SU-DHL-6 (cell line): ENCODE data around the gene PALLD.

ENCODE experiments used
- H2AFZ ChIP-seq: fragments of 200-600 bp; sonication (generic); 2 replicates; pipeline ENCODE4 v1.6.1; 2014; ENCODE audit warnings: low read depth, mild to moderate bottlenecking, moderate library complexity, mixed read lengths, antibody characterized with exemption, low read length; ENCODE audit not compliant: severe bottlenecking
- H3F3A ChIP-seq: fragments of 200-600 bp; shearing (Covaris generic); 2 replicates; pipeline ENCODE4 v1.6.0; 2016; ENCODE audit warnings: antibody characterized with exemption, mild to moderate bottlenecking; ENCODE audit not compliant: insufficient read depth
- H3K27ac ChIP-seq: fragments of 200-600 bp; sonication (generic); 2 replicates; pipeline ENCODE4 v1.5.1; 2016; ENCODE audit warnings: low read depth, mild to moderate bottlenecking, low read length, moderate library complexity, mixed read lengths
- H3K27me3 ChIP-seq: fragments of 200-600 bp; sonication (generic), shearing (Covaris generic); 2 replicates; pipeline ENCODE4 v1.6.0; 2014; ENCODE audit warnings: mild to moderate bottlenecking, low read length
- H3K36me3 ChIP-seq: fragments of 200-600 bp; sonication (generic); 2 replicates; pipeline ENCODE4 v1.6.1; 2014; ENCODE audit warnings: mild to moderate bottlenecking, low read length, mixed read lengths
- H3K4me2 ChIP-seq: fragments of 300-600, 200-600 bp; shearing (Covaris generic), sonication (generic); 2 replicates; pipeline ENCODE4 v1.6.0; 2014; ENCODE audit warnings: low read length, low read depth, mild to moderate bottlenecking; ENCODE audit not compliant: poor library complexity, severe bottlenecking
- H3K4me3 ChIP-seq: fragments of 200-600 bp; sonication (generic); 2 replicates; pipeline ENCODE4 v1.5.1; 2014; ENCODE audit warnings: antibody characterized with exemption, low read length, mild to moderate bottlenecking, mixed read lengths; ENCODE audit not compliant: insufficient read depth, poor library complexity, severe bottlenecking
- H3K79me2 ChIP-seq: fragments of 200-600 bp; sonication (generic); 2 replicates; pipeline ENCODE4 v1.6.1; 2014; ENCODE audit warnings: mild to moderate bottlenecking, low read length, moderate library complexity; ENCODE audit not compliant: insufficient read depth
- H3K9ac ChIP-seq: fragments of 200-600 bp; sonication (generic); 2 replicates; pipeline ENCODE4 v1.7.0; 2014; ENCODE audit warnings: mild to moderate bottlenecking, low read length
- H3K9me2 ChIP-seq: fragments of 200-600 bp; sonication (generic); replicated peaks from 2 replicates; pipeline ENCODE4 v1.6.1; 2014; ENCODE audit warnings: low read length; ENCODE audit not compliant: insufficient read depth
- H3K9me3 ChIP-seq: fragments of 200-600 bp; sonication (generic); 2 replicates; pipeline ENCODE4 v1.6.1; 2014; ENCODE audit warnings: low read length, mixed read lengths; ENCODE audit not compliant: insufficient read depth
- H4K20me1 ChIP-seq: fragments of 200-600 bp; sonication (generic); 2 replicates; pipeline ENCODE4 v1.6.1; 2014; ENCODE audit warnings: low read depth, mild to moderate bottlenecking, antibody characterized with exemption, low read length, moderate library complexity, mixed read lengths
- EZH2phosphoT487 ChIP-seq: fragments of 200-600 bp; sonication (generic), shearing (Covaris generic); conservative IDR thresholded peaks from 2 replicates; pipeline ENCODE4 v1.6.1; 2018; ENCODE audit warnings: mild to moderate bottlenecking, antibody characterized with exemption, low read length, moderate library complexity, mixed read lengths
- TF ChIP-seq, protein P1 (sequence below): fragments of 200-600 bp; sonication (generic); IDR thresholded peaks from one replicate; pipeline ENCODE4 v1.5.1; 2017; ENCODE audit warnings: antibody characterized with exemption, mild to moderate bottlenecking, low read length, moderate library complexity; ENCODE audit not compliant: insufficient read depth, poor library complexity, severe bottlenecking

Gene PALLD

GRCh38 chr4:168811786-168812651 lies 315.2 kb downstream of the PALLD start:
- no peak overlapping the region for H3K4me2 ChIP-seq
- no peaks in the 10 kb centered on the region for H3K9me3 ChIP-seq
- no peak overlapping the region for H3K4me3 ChIP-seq
- H3K27ac ChIP-seq, result no peak overlapping the region
- no peak overlapping the region for H2AFZ ChIP-seq
- no peaks in the 10 kb centered on the region for H4K20me1 ChIP-seq
- no peaks in the 10 kb centered on the region for H3K79me2 ChIP-seq
- no peak for TF ChIP-seq EZH2phosphoT487
- TF ChIP-seq, protein P1, sequence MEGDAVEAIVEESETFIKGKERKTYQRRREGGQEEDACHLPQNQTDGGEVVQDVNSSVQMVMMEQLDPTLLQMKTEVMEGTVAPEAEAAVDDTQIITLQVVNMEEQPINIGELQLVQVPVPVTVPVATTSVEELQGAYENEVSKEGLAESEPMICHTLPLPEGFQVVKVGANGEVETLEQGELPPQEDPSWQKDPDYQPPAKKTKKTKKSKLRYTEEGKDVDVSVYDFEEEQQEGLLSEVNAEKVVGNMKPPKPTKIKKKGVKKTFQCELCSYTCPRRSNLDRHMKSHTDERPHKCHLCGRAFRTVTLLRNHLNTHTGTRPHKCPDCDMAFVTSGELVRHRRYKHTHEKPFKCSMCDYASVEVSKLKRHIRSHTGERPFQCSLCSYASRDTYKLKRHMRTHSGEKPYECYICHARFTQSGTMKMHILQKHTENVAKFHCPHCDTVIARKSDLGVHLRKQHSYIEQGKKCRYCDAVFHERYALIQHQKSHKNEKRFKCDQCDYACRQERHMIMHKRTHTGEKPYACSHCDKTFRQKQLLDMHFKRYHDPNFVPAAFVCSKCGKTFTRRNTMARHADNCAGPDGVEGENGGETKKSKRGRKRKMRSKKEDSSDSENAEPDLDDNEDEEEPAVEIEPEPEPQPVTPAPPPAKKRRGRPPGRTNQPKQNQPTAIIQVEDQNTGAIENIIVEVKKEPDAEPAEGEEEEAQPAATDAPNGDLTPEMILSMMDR, result no peak
- H3K9me2 ChIP-seq, result no peaks in the 10 kb centered on the region
- no peaks in the 10 kb centered on the region for H3F3A ChIP-seq
- no peak overlapping the region for H3K9ac ChIP-seq
- H3K36me3 ChIP-seq, result no peaks in the 10 kb centered on the region
- no peaks in the 10 kb centered on the region for H3K27me3 ChIP-seq

GRCh38 chr4:168812806-168813205 lies 316.0 kb downstream of the PALLD start:
- Histone ChIP-seq H3K27ac (no peak overlapping the region), H3K36me3 (no peaks in the 10 kb centered on the region), H3K79me2 (no peaks in the 10 kb centered on the region), H3K9me2 (no peaks in the 10 kb centered on the region), H3F3A (no peaks in the 10 kb centered on the region), H2AFZ (no peak overlapping the region), H3K4me2 (no peak overlapping the region), H3K9me3 (no peaks in the 10 kb centered on the region), H3K9ac (no peak overlapping the region), H3K4me3 (no peak overlapping the region), H4K20me1 (no peaks in the 10 kb centered on the region), H3K27me3 (no peaks in the 10 kb centered on the region)
- TF ChIP-seq, protein P1, result no peak
- no peak for TF ChIP-seq EZH2phosphoT487

- no peak overlapping the region for H3K4me3 ChIP-seq
- H3K36me3 ChIP-seq, result no peaks in the 10 kb centered on the region
- H3K9me3 ChIP-seq, result no peaks in the 10 kb centered on the region
- no peak for TF ChIP-seq EZH2phosphoT487
- TF ChIP-seq, protein P1, result no peak
- no peaks in the 10 kb centered on the region for H3K27me3 ChIP-seq
- H3K27ac ChIP-seq, result no peak overlapping the region
- H3F3A ChIP-seq, result no peaks in the 10 kb centered on the region
- no peak overlapping the region for H2AFZ ChIP-seq
- no peaks in the 10 kb centered on the region for H3K9me2 ChIP-seq
- H3K4me2 ChIP-seq, result no peak overlapping the region
- no peaks in the 10 kb centered on the region for H3K79me2 ChIP-seq
- H3K9ac ChIP-seq, result no peak overlapping the region
- H4K20me1 ChIP-seq, result no peaks in the 10 kb centered on the region
These were observed 317.0 kb downstream of the PALLD start for GRCh38 chr4:168813890-168814289.
